Endothelial cell (in vitro differentiated cells): ENCODE data around the gene LIPH. TPM values are rescaled to one million over a fixed set of nuclear protein-coding genes. Genes with fewer than 3 reads are reported as not detected.
A peak's percentile ranks its signal among the peaks of the same experiment; 100 is the strongest.

Source experiments
- DNase-seq: peaks from one replicate; pipeline ENCODE4 v3.0.0; 2021; ENCODE audit warnings: low spot score
- H3K27ac Mint-ChIP-seq: one replicate; pipeline ENCODE4 v1.8.0; 2021; ENCODE audit warnings: mixed read lengths, inconsistent platforms; ENCODE audit not compliant: unreplicated experiment
- H3K27me3 Mint-ChIP-seq: one replicate; pipeline ENCODE4 v1.8.0; 2021; ENCODE audit warnings: mild to moderate bottlenecking, moderate library complexity, mixed read lengths, inconsistent platforms; ENCODE audit not compliant: unreplicated experiment
- H3K36me3 Mint-ChIP-seq: one replicate; pipeline ENCODE4 v1.8.0; 2021; ENCODE audit warnings: mild to moderate bottlenecking, low read depth, mixed read lengths, inconsistent platforms; ENCODE audit not compliant: unreplicated experiment
- H3K4me1 Mint-ChIP-seq: one replicate; pipeline ENCODE4 v1.8.0; 2021; ENCODE audit warnings: mild to moderate bottlenecking, mixed read lengths, inconsistent platforms; ENCODE audit not compliant: unreplicated experiment
- H3K4me3 Mint-ChIP-seq: one replicate; pipeline ENCODE4 v1.8.0; 2021; ENCODE audit warnings: mild to moderate bottlenecking, mixed read lengths, inconsistent platforms; ENCODE audit not compliant: unreplicated experiment
- H3K9me3 Mint-ChIP-seq: one replicate; pipeline ENCODE4 v1.8.0; 2021; ENCODE audit warnings: mixed read lengths, inconsistent platforms; ENCODE audit not compliant: unreplicated experiment
- total RNA-seq: library from RNA; stranded (reverse); fragmentation: NEBNext Ultra II Directional; extraction: Animal tissue kit (Norgen Biotek cat#: 25700); gene quantifications from one replicate; pipeline ENCODE4 v1.2.1, GENCODE V29; 2021; ENCODE audit not compliant: unreplicated experiment
- TF ChIP-seq, protein P1 (sequence below): fragments of 200-600 bp; sonication (generic); IDR thresholded peaks from one replicate; pipeline ENCODE4 v1.5.0; 2021; ENCODE audit warnings: antibody characterized with exemption; ENCODE audit not compliant: unreplicated experiment

The LIPH gene
- total RNA-seq, 1 donor from 2014 or later, result 2.5 TPM

DNA sequence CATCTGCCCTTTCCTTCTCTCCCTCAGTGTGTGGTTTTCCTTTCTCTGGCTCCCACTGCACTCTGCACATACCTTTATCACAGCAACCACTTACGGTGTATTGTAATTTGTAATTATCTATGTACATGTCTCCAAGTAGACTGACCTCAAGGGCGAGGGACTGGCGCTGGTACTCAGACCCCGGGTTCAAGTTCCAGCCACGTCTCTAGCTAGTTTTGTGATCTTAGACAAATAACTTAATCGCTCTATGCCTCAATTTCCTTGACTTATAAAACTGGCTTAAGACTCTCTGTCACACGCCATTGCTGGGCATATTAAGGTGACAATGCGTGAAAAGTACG lies 33.1 kb upstream of the LIPH start:
- peaks cover 6% of the 10 kb centered on the region for H3K36me3 Mint-ChIP-seq
- TF ChIP-seq, protein P1, sequence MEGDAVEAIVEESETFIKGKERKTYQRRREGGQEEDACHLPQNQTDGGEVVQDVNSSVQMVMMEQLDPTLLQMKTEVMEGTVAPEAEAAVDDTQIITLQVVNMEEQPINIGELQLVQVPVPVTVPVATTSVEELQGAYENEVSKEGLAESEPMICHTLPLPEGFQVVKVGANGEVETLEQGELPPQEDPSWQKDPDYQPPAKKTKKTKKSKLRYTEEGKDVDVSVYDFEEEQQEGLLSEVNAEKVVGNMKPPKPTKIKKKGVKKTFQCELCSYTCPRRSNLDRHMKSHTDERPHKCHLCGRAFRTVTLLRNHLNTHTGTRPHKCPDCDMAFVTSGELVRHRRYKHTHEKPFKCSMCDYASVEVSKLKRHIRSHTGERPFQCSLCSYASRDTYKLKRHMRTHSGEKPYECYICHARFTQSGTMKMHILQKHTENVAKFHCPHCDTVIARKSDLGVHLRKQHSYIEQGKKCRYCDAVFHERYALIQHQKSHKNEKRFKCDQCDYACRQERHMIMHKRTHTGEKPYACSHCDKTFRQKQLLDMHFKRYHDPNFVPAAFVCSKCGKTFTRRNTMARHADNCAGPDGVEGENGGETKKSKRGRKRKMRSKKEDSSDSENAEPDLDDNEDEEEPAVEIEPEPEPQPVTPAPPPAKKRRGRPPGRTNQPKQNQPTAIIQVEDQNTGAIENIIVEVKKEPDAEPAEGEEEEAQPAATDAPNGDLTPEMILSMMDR, result no peak

DNA sequence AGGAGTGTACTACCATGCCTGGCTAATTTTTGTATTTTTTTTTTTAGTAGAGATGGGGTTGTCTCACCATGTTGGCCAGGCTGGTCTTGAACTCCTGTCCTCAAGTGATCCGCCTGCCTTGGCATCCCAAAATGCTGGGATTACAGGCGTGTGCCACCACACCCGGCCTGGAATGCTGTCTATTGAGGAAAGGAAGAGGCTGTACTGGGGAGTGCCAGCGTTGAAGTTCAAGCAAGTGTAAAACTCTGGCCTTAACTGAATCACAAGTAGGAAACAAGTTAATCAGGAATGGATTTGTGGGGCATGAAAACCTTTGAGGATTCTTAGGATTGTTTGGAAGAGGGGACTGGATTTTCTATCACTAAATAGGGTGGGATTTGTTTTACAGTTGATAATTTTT lies 32.3 kb upstream of the LIPH start:
- H3K27me3 Mint-ChIP-seq, result peaks cover 11% of the 10 kb centered on the region
- no peaks in the 10 kb centered on the region for H3K9me3 Mint-ChIP-seq
- DNase-seq, result no peak
- peak overlapping the region; percentile 35 for H3K4me3 Mint-ChIP-seq
- TF ChIP-seq, protein P1, result no peak
- peaks cover 6% of the 10 kb centered on the region for H3K36me3 Mint-ChIP-seq
- H3K4me1 Mint-ChIP-seq, result peaks cover 13% of the 10 kb centered on the region
- H3K27ac Mint-ChIP-seq, result no peak overlapping the region

More for the DNA sequence above, 33.1 kb upstream of the LIPH start:
- no peaks in the 10 kb centered on the region for H3K9me3 Mint-ChIP-seq
- H3K27ac Mint-ChIP-seq, result peak overlapping the region; percentile 95
- peaks cover 13% of the 10 kb centered on the region for H3K4me1 Mint-ChIP-seq
- no peak for DNase-seq
- peak overlapping the region; percentile 97 for H3K4me3 Mint-ChIP-seq
- H3K27me3 Mint-ChIP-seq, result peaks cover 11% of the 10 kb centered on the region

DNA sequence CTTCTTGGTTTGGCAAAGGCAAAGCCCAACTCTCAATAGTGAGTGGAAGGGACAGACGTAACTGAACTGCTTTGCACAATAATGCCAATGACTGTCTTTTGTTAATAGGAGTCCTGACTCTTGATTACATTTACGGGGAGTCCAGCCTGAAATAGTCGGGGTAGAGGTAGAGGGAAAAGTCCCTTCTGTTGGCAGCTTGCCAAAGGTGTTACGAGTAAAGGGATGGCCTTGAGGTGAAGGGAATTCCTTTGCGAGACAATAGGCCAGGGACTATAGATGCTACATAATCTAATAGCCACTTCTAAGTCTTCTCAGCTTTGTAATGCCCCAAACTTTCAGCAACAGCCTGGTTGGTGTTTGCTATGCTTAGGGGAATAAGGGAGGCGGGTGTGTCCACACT lies 31.5 kb upstream of the LIPH start:
- Mint-ChIP-seq H3K9me3 (no peaks in the 10 kb centered on the region), H3K27ac (no peak overlapping the region), H3K36me3 (peaks cover 6% of the 10 kb centered on the region), H3K4me3 (no peak overlapping the region), H3K4me1 (peaks cover 13% of the 10 kb centered on the region), H3K27me3 (peaks cover 11% of the 10 kb centered on the region)
- TF ChIP-seq, protein P1, result no peak
- DNase-seq, result no peak

DNA sequence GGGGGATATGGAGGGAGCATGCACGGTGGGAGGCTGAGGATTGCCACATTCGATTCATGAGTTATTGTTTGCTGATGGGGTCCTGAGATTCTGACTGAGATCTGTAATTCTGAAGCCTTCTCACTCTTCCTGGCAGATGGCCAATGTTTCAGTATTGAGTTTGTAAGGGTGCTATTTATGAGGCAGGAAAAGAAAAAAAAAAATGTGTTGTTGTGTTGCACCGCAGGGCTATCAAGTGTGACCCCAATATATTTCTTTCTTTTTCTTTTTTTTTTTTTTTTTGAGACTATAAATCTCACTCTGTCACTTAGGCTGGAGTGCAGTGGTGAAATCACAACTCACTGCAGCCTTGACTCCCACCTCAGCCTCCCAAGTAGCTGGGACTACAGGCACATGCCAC lies 30.5 kb upstream of the LIPH start:
- Mint-ChIP-seq H3K4me1 (peaks cover 13% of the 10 kb centered on the region), H3K4me3 (no peak overlapping the region), H3K27me3 (peaks cover 11% of the 10 kb centered on the region), H3K9me3 (no peaks in the 10 kb centered on the region), H3K36me3 (peaks cover 6% of the 10 kb centered on the region), H3K27ac (no peak overlapping the region)
- no peak for DNase-seq
- TF ChIP-seq, protein P1, result no peak

DNA sequence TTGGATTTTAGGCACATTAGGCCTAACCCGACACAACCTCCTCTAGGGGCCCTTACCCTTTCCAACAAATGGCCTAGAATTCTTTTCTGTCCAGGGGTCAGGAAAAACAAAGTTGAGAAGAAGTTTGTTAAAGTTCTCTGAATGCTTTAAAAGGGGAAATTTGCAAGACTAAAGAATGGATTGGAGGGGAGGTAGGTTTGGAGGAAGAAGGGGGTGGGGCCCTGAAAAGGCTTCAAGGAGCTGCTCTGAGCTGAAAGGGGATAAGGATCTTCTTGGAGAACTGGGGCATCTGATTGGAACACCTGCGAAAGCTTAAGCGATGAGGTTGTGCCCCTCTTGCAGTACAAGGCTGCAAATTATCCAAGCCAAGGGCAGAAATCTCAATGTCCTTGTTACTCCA lies 29.8 kb upstream of the LIPH start:
- TF ChIP-seq, protein P1, result no peak
- H3K36me3 Mint-ChIP-seq, result peaks cover 6% of the 10 kb centered on the region
- peaks cover 13% of the 10 kb centered on the region for H3K4me1 Mint-ChIP-seq
- H3K27me3 Mint-ChIP-seq, result peaks cover 11% of the 10 kb centered on the region
- no peak for DNase-seq
- H3K4me3 Mint-ChIP-seq, result no peak overlapping the region
- H3K9me3 Mint-ChIP-seq, result no peaks in the 10 kb centered on the region
- no peak overlapping the region for H3K27ac Mint-ChIP-seq
